Gastrocnemius medialis (tissue), 4 donors: ENCODE measurements around the gene SNRPD3.
"Not testable (repeated sequence)": the region's sequence is repeated elsewhere in the genome, so short reads cannot be mapped to it uniquely, and the experiment has no call there.

Experiments
- CTCF ChIP-seq, 5 experiments: fragments of 450-650 bp in 3 of 5; fragments of 200-600 bp in 2 of 5; sonication (generic) in 2 of 5; IDR thresholded peaks in 4 of 5; conservative IDR thresholded peaks in 1 of 5; 1 replicate in 4 of 5; 2 replicates in 1 of 5; pipeline ENCODE4 v1.5.1; 2016 to 2019; ENCODE audit warnings: antibody characterized with exemption in 5 of 5, mild to moderate bottlenecking in 3 of 5, moderate library complexity in 3 of 5
- POLR2A ChIP-seq, 2 donors: fragments of 450-650 bp; IDR thresholded peaks; one replicate each; pipeline ENCODE4 v1.6.1; 2017; ENCODE audit warnings: antibody characterized with exemption in 2 of 2, mild to moderate bottlenecking in 2 of 2, moderate library complexity in 2 of 2

- not testable (repeated sequence) for TF ChIP-seq POLR2A (IDR thresholded peaks at IDR 0.05); CTCF (IDR thresholded peaks at IDR 0.05 in 4 of 5, conservative IDR thresholded peaks at IDR 0.05 in 1 of 5)
Measured at GRCh38 chr22:24622596-24622995, 66.8 kb downstream of the SNRPD3 start.
